ENCODE data around the gene RNU6-9. TPM values are rescaled to one million over a fixed set of nuclear protein-coding genes. Genes with fewer than 3 reads are reported as not detected.

The RNU6-9 gene
- total RNA-seq, 4 donors from 2014 or later, result not detected

GRCh38 chr19:928471-929202, 35.4 kb downstream of the RNU6-9 start:
- TF ChIP-seq, protein P1, sequence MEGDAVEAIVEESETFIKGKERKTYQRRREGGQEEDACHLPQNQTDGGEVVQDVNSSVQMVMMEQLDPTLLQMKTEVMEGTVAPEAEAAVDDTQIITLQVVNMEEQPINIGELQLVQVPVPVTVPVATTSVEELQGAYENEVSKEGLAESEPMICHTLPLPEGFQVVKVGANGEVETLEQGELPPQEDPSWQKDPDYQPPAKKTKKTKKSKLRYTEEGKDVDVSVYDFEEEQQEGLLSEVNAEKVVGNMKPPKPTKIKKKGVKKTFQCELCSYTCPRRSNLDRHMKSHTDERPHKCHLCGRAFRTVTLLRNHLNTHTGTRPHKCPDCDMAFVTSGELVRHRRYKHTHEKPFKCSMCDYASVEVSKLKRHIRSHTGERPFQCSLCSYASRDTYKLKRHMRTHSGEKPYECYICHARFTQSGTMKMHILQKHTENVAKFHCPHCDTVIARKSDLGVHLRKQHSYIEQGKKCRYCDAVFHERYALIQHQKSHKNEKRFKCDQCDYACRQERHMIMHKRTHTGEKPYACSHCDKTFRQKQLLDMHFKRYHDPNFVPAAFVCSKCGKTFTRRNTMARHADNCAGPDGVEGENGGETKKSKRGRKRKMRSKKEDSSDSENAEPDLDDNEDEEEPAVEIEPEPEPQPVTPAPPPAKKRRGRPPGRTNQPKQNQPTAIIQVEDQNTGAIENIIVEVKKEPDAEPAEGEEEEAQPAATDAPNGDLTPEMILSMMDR (IDR thresholded peaks at IDR 0.05), result no peak
- no peak for TF ChIP-seq POLR2A (IDR thresholded peaks at IDR 0.05)
- Histone ChIP-seq H3K27me3 (no peaks in the 10 kb centered on the region), H3K4me3 (replicated peaks in 1 of 3) (no peak overlapping the region), H3K36me3 (no peaks in the 10 kb centered on the region), H3K27ac (no peak overlapping the region), H3K9me3 (no peaks in the 10 kb centered on the region), H3K4me1 (peaks cover 6 to 18% of the 10 kb centered on the region in 2 donors)
- WGBS, 2 donors, result 95 to 100% methylated on average over 2 to 17 of the region's 18 CpGs
- no peak for DNase-seq
- intact Hi-C loops (cut with DNase I), result loop anchor here (10.0 kb wide), 1 partner anchor 306 kb away; the partner anchor contains the start of gene CBARP

DNA sequence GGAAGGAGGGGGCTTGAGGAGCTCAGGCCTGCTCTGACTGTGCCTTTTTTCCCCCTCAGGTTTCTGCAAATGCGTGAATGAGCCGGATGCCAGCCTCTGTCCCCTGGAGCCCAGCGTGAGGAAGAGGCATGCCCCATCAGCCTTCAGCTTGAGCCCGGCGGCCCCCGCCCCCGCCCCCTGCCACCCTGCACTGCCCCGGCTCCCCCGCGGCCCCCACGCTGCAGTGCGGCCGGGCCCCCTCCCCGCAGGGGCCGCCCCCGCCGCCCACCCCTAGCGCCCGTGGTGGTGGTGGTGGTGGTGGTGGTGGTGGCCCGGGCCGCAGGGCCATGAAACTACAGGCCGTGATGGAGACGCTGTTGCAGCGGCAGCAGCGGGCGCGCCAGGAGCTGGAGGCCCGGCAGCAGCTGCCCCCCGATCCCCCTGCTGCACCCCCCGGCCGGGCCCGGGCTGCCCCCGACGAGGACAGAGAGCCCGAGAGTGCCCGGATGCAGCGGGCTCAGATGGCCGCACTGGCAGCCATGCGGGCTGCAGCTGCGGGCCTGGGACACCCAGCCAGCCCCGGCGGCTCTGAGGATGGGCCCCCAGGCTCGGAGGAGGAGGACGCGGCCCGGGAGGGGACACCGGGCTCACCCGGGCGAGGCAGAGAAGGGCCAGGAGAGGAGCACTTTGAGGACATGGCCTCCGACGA, 36.1 kb downstream of the RNU6-9 start:
- Histone ChIP-seq H3K36me3 (no peaks in the 10 kb centered on the region), H3K27me3 (no peaks in the 10 kb centered on the region), H3K27ac (no peak overlapping the region), H3K4me3 (replicated peaks in 1 of 3) (no peak overlapping the region), H3K4me1 (peaks cover 11 to 25% of the 10 kb centered on the region in 2 donors), H3K9me3 (no peaks in the 10 kb centered on the region)
- no peak for DNase-seq
- WGBS, 2 donors, result 96 to 97% methylated on average over 9 to 13 of the region's 51 CpGs
- TF ChIP-seq, protein P1 (IDR thresholded peaks at IDR 0.05), result no peak
- no peak for TF ChIP-seq POLR2A (IDR thresholded peaks at IDR 0.05)
- intact Hi-C loops (cut with DNase I), result loop anchor here (10.0 kb wide), 1 partner anchor 305 kb away; the partner anchor contains the start of gene CBARP

GRCh38 chr19:929891-930258, 36.6 kb downstream of the RNU6-9 start:
- H3K4me1 ChIP-seq, result peaks cover 15 to 25% of the 10 kb centered on the region in 2 donors

GRCh38 chr19:931860-932647, 38.8 kb downstream of the RNU6-9 start:
- Histone ChIP-seq H3K9me3 (no peaks in the 10 kb centered on the region), H3K27ac (no peak overlapping the region), H3K27me3 (no peaks in the 10 kb centered on the region), H3K4me1 (peaks cover 20 to 28% of the 10 kb centered on the region in 2 donors), H3K36me3 (no peaks in the 10 kb centered on the region), H3K4me3 (replicated peaks in 1 of 3) (no peak overlapping the region)
- TF ChIP-seq POLR2A (IDR thresholded peaks at IDR 0.05), result no peak
- TF ChIP-seq, protein P1 (IDR thresholded peaks at IDR 0.05), result no peak
- 90 to 93% methylated on average over 27 to 32 of the region's 32 CpGs for WGBS, 2 donors
- no peak for DNase-seq
- intact Hi-C loops (cut with DNase I), result no loop called here

More at GRCh38 chr19:929891-930258, 36.6 kb downstream of the RNU6-9 start:
- H3K4me3 ChIP-seq (replicated peaks in 1 of 3), result no peak overlapping the region
- H3K9me3 ChIP-seq, result no peaks in the 10 kb centered on the region
- no peak for DNase-seq
- H3K27ac ChIP-seq, result no peak overlapping the region
- intact Hi-C loops (cut with DNase I), result loop anchor here (10.0 kb wide), 1 partner anchor 305 kb away; the partner anchor contains the start of gene CBARP
- H3K27me3 ChIP-seq, result no peaks in the 10 kb centered on the region
- WGBS, 2 donors, result 93 to 94% methylated on average over 6 of the region's 6 CpGs
- TF ChIP-seq, protein P1 (IDR thresholded peaks at IDR 0.05), result no peak
- no peak for TF ChIP-seq POLR2A (IDR thresholded peaks at IDR 0.05)
- H3K36me3 ChIP-seq, result no peaks in the 10 kb centered on the region
